Measurements from ENCODE around the gene ANK3. TPM values are rescaled to one million over a fixed set of nuclear protein-coding genes. Genes with fewer than 3 reads are reported as not detected.

ANK3 gene
- total RNA-seq, 2 experiments from 2014 or later, result 24.0 to 25.2 TPM

DNA sequence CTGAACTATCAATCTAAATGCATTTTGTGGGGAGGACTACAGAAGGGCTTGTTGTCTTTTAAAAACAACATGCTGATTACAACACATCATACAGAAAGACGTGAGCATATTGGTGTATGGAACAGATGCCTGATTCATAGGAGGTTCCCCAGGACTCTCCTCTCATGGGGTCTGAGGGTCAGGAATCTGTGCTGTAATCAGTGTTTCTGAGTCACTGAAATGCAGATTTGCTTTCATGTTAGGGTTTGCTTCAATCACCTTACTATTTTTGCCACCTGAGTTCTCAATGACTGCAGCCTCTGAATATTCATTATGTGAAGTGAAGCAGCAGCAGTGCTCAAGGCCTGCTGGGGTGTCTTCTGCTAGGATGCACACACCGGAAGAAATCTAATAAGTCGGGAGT lies 550 bp upstream of the ANK3 start:
- POLR2A ChIA-PET, result no interaction called here
- DNase-seq, result no peak
- ATAC-seq, result no peak
- CTCF ChIA-PET, result no interaction called here
- no peak overlapping the region for H3K27ac Mint-ChIP-seq
- H3K4me3 Mint-ChIP-seq, result no peak overlapping the region
- no peaks in the 10 kb centered on the region for H3K9me3 Mint-ChIP-seq (ENCODE audit: low read depth)
- peaks cover 26% of the 10 kb centered on the region for H3K4me1 Mint-ChIP-seq
- H3K36me3 Mint-ChIP-seq (ENCODE audit: low read depth), result peaks cover 4% of the 10 kb centered on the region
- H3K27me3 Mint-ChIP-seq, result no peaks in the 10 kb centered on the region
- intact Hi-C loops (cut with DNase I, micrococcal nuclease), result no loop called here

DNA sequence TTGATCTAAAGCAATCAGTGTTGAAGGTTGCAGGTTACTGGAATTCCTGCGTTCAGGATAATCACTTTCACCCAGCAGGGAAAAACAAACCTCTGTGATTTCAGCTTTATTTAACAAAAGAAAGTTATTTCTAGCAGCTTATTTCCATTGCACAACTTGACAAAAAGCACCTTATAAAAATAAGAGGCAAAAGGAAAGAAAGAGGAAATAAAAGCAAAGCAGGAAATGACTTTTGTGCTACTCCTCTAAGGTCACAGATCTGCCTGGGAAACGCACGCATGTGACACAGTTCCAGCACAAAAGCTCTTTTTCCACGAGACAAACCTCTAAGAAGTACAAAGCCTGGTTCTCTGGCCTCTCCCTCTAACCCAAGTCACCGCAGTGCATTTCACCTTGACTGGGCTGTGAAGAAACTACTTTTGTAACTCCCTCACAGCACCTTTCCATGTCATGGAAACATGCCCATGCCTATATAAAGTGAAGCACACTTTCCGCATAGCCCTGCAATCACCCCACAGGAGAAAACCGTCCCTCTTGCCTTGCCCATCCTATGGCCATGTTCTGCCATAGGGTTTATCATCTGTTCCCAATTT lies 870 bp downstream of the ANK3 start:
- H3K36me3 Mint-ChIP-seq (ENCODE audit: low read depth), result peaks cover 4% of the 10 kb centered on the region
- ATAC-seq, result peak; percentile 72

DNA sequence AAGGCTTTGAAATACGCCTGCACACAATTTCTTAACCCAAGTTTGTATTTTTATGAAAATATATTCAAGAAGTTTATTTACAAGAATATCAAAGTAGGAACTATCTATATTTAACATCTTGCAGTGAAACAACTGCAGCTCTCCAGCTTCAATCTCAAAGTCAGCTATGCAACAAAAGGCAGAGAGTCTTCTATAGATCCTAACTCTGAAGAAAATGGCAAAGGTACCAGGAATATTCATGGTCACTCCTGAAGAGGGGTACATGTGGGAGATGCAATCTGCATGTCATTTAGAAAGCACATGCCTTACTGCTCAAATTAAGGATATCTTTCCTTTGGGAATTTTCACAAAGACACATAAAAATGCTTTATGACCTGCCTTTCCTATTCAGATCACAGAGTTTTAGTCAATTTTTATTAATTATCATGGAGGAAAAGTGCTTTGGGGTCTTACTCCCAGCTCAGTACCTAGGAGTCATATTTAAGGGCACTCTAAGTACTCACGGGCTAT lies 1.5 kb downstream of the ANK3 start:
- peaks cover 14% of the 10 kb centered on the region for H3K4me1 Mint-ChIP-seq
- no peak overlapping the region for H3K4me3 Mint-ChIP-seq
- no peaks in the 10 kb centered on the region for H3K27me3 Mint-ChIP-seq
- peaks cover 4% of the 10 kb centered on the region for H3K36me3 Mint-ChIP-seq (ENCODE audit: low read depth)
- no peak for ATAC-seq
- H3K27ac Mint-ChIP-seq, result no peak overlapping the region
- CTCF ChIA-PET, result no interaction called here
- intact Hi-C loops (cut with DNase I, micrococcal nuclease), result no loop called here
- POLR2A ChIA-PET, result no interaction called here
- no peak for DNase-seq
- no peaks in the 10 kb centered on the region for H3K9me3 Mint-ChIP-seq (ENCODE audit: low read depth)

More for the DNA sequence above, 870 bp downstream of the ANK3 start:
- no peak overlapping the region for H3K27ac Mint-ChIP-seq
- intact Hi-C loops (cut with DNase I, micrococcal nuclease), result no loop called here
- ChIA-PET CTCF (no interaction called here), POLR2A (no interaction called here)
- no peaks in the 10 kb centered on the region for H3K9me3 Mint-ChIP-seq (ENCODE audit: low read depth)
- no peaks in the 10 kb centered on the region for H3K27me3 Mint-ChIP-seq
- peaks cover 16% of the 10 kb centered on the region for H3K4me1 Mint-ChIP-seq
- peak; percentile 41 for DNase-seq
- no peak overlapping the region for H3K4me3 Mint-ChIP-seq

DNA sequence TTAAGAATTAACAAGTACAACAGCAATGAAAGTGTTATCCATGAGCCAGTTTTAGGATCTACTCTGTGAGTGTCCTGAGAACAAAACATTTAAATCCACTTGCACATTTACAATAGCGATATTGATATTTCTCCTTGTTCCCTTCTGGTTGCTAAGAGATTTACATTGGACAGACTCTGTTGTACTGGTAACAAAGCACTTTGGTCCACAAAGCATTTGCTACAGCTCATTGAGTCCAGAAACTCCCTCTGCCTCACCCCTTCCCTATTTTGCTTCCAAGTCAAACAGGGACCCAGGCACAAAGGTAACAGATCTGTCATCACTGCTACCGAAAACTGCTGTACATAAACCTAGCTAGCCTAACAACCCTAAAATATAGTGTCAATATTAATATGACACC lies 2.1 kb downstream of the ANK3 start:
- DNase-seq (no peak), ATAC-seq (no peak)
- Mint-ChIP-seq H3K27ac (no peak overlapping the region), H3K4me3 (no peak overlapping the region), H3K27me3 (no peaks in the 10 kb centered on the region), H3K4me1 (peaks cover 14% of the 10 kb centered on the region), H3K9me3 (ENCODE audit: low read depth) (no peaks in the 10 kb centered on the region), H3K36me3 (ENCODE audit: low read depth) (peaks cover 4% of the 10 kb centered on the region)
- ChIA-PET CTCF (no interaction called here), POLR2A (no interaction called here)
- intact Hi-C loops (cut with DNase I, micrococcal nuclease), result no loop called here

DNA sequence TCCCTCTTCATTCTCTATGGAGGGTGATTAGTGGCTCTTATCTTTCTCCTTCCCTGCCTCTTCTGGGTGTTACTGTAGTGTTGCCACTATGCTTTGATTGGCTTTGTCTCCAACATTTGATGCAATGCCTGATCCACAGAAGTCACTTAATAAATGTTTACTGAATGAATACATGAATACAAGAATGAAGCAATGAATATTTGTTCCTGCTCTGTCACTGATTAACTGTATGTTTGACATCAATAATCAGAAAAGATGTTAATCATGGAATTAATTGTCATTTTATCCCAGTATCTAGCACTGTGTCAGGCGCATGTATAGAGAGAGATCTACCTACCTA lies 4.3 kb downstream of the ANK3 start:
- DNase-seq (no peak), ATAC-seq (no peak)
- peaks cover 2% of the 10 kb centered on the region for H3K36me3 Mint-ChIP-seq (ENCODE audit: low read depth)
- intact Hi-C loops (cut with DNase I, micrococcal nuclease), result no loop called here
- ChIA-PET POLR2A (no interaction called here), CTCF (no interaction called here)
- no peaks in the 10 kb centered on the region for H3K9me3 Mint-ChIP-seq (ENCODE audit: low read depth)
- no peaks in the 10 kb centered on the region for H3K27me3 Mint-ChIP-seq
- no peak overlapping the region for H3K27ac Mint-ChIP-seq
- H3K4me3 Mint-ChIP-seq, result no peak overlapping the region
- peaks cover 14% of the 10 kb centered on the region for H3K4me1 Mint-ChIP-seq

DNA sequence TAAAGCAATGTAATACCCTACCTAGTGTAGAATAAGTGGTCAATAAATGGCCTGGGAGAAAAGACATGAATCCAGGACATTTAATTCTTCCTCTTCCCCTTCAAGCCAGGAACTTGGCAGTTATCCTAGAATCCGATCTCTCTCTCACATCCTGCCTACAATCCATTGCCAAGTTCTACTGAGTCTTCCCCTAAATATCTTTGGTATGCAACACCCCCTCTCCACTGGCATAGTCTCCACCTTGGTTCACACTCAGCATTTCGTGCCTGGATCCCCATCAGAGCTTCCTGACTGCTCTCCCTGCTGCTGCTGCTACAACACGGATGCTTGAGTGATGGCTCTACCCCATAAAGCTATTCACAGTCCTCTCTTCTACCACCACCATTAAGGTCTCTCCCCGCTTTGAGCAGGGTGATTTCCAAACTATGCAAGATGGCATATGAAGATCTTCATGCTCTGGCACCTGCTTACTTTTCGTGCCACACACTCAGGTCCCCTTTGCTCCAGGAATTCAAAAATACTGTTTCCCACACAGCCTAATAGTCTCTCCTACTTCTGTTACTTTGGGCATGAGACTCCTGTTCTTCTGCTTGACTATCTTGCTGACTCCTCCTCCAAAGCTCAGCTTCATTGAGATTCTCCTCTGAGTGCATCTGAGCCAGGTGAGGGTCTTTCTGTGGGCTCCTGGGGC lies 4.8 kb downstream of the ANK3 start:
- peaks cover 14% of the 10 kb centered on the region for H3K4me1 Mint-ChIP-seq
- intact Hi-C loops (cut with DNase I, micrococcal nuclease), result no loop called here
- H3K9me3 Mint-ChIP-seq (ENCODE audit: low read depth), result no peaks in the 10 kb centered on the region
- CTCF ChIA-PET, result interaction anchor here (0.6 to 1.7 kb wide), 2 partner anchors 10 to 359 kb away, joined by 6 to 7 read pairs; no protein-coding TSS in a partner anchor
- DNase-seq (no peak), ATAC-seq (no peak)
- no peaks in the 10 kb centered on the region for H3K27me3 Mint-ChIP-seq
- H3K27ac Mint-ChIP-seq, result no peak overlapping the region
- POLR2A ChIA-PET, result no interaction called here
- no peak overlapping the region for H3K4me3 Mint-ChIP-seq
- H3K36me3 Mint-ChIP-seq (ENCODE audit: low read depth), result no peaks in the 10 kb centered on the region

DNA sequence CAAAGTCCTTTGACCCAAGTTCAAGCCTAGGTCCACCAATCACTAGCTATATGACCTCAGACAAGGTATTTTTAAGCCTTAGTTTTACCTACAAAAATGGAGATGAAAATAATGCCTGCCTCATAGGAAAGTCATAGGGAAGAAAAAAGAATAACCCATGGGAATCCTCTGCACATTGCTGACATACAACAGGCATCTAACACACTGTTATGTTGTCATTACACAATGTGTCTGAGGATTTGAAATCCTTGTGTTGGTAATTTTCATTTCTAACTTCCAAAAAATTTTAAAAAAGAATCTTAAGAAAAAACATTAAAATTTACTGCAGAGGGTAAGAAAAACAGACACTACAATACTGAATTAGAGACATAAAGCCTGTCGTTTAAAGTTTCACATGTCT lies 5.7 kb downstream of the ANK3 start:
- ChIA-PET CTCF (interaction anchor here (0.6 to 1.7 kb wide), 2 partner anchors 10 to 33 kb away, joined by 3 to 7 read pairs; no protein-coding TSS in a partner anchor), POLR2A (no interaction called here)
- no peak overlapping the region for H3K4me3 Mint-ChIP-seq
- no peaks in the 10 kb centered on the region for H3K9me3 Mint-ChIP-seq (ENCODE audit: low read depth)
- H3K27ac Mint-ChIP-seq, result no peak overlapping the region
- DNase-seq (no peak), ATAC-seq (no peak)
- intact Hi-C loops (cut with DNase I, micrococcal nuclease), result no loop called here
- H3K4me1 Mint-ChIP-seq, result peaks cover 10% of the 10 kb centered on the region
- H3K36me3 Mint-ChIP-seq (ENCODE audit: low read depth), result no peaks in the 10 kb centered on the region
- no peaks in the 10 kb centered on the region for H3K27me3 Mint-ChIP-seq

DNA sequence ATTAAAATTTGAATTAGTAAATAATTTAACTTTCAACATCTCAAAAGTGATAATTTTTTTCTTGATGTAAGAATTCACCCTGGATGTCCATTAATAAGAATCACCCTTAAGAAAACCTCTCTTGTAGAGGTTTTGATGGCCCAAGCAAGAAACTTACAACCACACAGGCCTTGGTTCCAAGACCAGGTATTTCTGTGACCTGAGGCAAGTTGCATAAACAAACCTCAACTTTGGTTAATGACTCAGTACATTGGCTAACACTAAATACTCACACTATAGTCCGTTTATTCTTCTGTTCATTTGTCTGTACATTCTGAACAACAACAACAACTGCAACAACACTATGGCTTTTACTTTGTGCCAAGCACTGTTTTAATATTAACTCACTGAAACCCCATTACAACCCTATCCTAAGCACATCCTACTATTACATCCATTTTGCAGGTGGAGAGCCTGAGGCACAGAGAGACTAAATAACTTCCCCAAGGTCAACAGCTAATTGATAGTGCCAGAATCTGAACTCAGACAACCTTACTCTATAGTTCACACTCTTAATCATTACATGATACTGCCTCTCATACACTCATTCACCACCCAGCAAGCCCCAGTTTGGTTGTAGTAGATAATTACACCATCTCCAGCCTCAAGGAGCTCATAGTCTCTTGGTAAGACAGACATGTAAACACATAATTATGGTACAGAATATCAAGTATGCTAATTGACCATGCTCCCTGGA lies 6.6 kb downstream of the ANK3 start:
- H3K27ac Mint-ChIP-seq, result no peak overlapping the region
- POLR2A ChIA-PET, result no interaction called here
- intact Hi-C loops (cut with DNase I, micrococcal nuclease), result no loop called here
- no peaks in the 10 kb centered on the region for H3K27me3 Mint-ChIP-seq
- CTCF ChIA-PET, result interaction anchor here (0.5 to 1.7 kb wide), 3 partner anchors 11 to 267 kb away, joined by 3 to 7 read pairs (median 3); no protein-coding TSS in a partner anchor
- no peaks in the 10 kb centered on the region for H3K36me3 Mint-ChIP-seq (ENCODE audit: low read depth)
- no peaks in the 10 kb centered on the region for H3K9me3 Mint-ChIP-seq (ENCODE audit: low read depth)
- peaks cover 12% of the 10 kb centered on the region for H3K4me1 Mint-ChIP-seq
- H3K4me3 Mint-ChIP-seq, result no peak overlapping the region
- DNase-seq (no peak), ATAC-seq (peak; percentile 42)

DNA sequence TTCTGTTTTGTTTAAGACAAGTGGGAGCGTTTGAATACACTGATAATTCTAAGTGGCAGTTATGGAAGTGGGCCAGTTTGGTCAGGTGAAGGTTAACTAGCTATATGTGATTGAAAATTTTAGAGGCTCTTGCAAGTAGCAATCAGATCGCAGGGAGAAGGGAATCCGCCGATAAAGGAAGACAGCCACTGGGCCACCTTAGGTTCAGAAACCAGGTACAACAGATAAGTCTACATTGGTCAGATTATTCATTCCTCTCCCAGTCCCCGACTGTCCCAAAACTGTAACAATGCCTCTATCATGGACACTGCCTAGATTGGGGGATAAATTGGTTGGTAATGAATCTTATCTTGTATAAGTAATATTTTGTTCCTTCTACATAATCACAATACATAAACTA lies 8.9 kb downstream of the ANK3 start:
- Mint-ChIP-seq H3K27ac (no peak overlapping the region), H3K27me3 (no peaks in the 10 kb centered on the region), H3K9me3 (ENCODE audit: low read depth) (no peaks in the 10 kb centered on the region), H3K36me3 (ENCODE audit: low read depth) (no peaks in the 10 kb centered on the region), H3K4me3 (no peak overlapping the region), H3K4me1 (peaks cover 20% of the 10 kb centered on the region)
- intact Hi-C loops (cut with DNase I, micrococcal nuclease), result no loop called here
- ATAC-seq (no peak), DNase-seq (no peak)
- CTCF ChIA-PET, result interaction anchor here (1.1 kb wide), 1 partner anchor 21 kb away, joined by 3 read pairs; no protein-coding TSS in a partner anchor
- POLR2A ChIA-PET, result no interaction called here

DNA sequence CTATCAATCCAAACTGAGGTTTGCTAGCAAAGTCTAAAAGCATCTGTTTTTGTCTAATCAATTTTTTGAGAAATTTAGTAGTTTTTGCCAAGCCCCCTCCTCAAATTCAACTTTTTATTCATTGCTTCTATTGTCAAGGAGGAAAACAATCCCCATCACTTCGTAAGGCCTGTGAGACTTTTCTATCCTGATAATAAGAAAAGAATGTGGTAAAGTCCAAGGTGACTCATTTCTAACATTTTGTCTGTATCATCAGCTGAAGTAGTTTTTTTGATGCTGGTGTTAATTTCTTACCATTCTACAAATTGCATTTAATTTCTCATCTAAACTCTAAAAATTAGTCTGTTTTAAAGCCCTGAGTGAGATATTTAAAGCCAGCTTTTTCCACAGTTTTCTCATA lies 11.7 kb downstream of the ANK3 start:
- H3K27me3 Mint-ChIP-seq, result no peaks in the 10 kb centered on the region
- intact Hi-C loops (cut with DNase I, micrococcal nuclease), result no loop called here
- no peaks in the 10 kb centered on the region for H3K9me3 Mint-ChIP-seq (ENCODE audit: low read depth)
- H3K4me1 Mint-ChIP-seq, result peaks cover 22% of the 10 kb centered on the region
- ATAC-seq, result peak; percentile 44
- DNase-seq, result no peak
- H3K36me3 Mint-ChIP-seq (ENCODE audit: low read depth), result peaks cover 5% of the 10 kb centered on the region
- POLR2A ChIA-PET, result interaction anchor here (0.8 kb wide), 1 partner anchor 1351 kb away, joined by 3 read pairs; no protein-coding TSS in a partner anchor
- H3K27ac Mint-ChIP-seq, result no peak overlapping the region
- CTCF ChIA-PET, result interaction anchor here (1.3 kb wide), 1 partner anchor 32 kb away, joined by 3 read pairs; no protein-coding TSS in a partner anchor
- no peak overlapping the region for H3K4me3 Mint-ChIP-seq

DNA sequence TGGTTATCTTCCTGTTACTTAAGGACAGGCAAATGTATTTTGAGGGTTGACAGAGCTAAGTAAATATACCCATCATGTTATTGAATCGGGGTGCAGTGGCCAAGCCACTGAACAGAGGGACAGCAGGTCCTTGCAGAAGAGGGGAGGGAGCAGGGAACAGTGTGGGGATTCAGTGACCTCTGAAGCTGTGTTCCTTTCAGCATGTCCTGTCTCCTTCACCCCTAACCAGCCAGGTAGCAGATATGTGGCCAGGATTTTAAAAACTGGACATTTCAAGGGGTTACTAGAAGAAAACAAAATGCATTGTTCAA lies 12.7 kb downstream of the ANK3 start:
- H3K4me1 Mint-ChIP-seq, result peaks cover 22% of the 10 kb centered on the region
- no peak overlapping the region for H3K4me3 Mint-ChIP-seq
- no peaks in the 10 kb centered on the region for H3K27me3 Mint-ChIP-seq
- CTCF ChIA-PET, result interaction anchor here (1.2 to 1.4 kb wide), 2 partner anchors 15 to 32 kb away, joined by 3 read pairs; no protein-coding TSS in a partner anchor
- no peaks in the 10 kb centered on the region for H3K9me3 Mint-ChIP-seq (ENCODE audit: low read depth)
- POLR2A ChIA-PET, result no interaction called here
- H3K36me3 Mint-ChIP-seq (ENCODE audit: low read depth), result peaks cover 5% of the 10 kb centered on the region
- no peak for DNase-seq
- intact Hi-C loops (cut with DNase I, micrococcal nuclease), result no loop called here
- no peak for ATAC-seq
- no peak overlapping the region for H3K27ac Mint-ChIP-seq
